Astrocyte (in vitro differentiated cells and primary cell): Measurements from ENCODE around the gene CERS5. TPM values are rescaled to one million over a fixed set of nuclear protein-coding genes. Genes with fewer than 3 reads are reported as not detected.

ENCODE experiments used
- DNase-seq: peaks from one replicate; pipeline ENCODE4 v3.0.0-alpha.2; 2010; ENCODE audit warnings: low read depth
- FAIRE-seq: peaks from 2 replicates; lab custom pipeline; 2011; peaks lifted over from hg19 to GRCh38; lab: Jason Lieb, UNC
- H2AFZ ChIP-seq: 2 replicates; pipeline ENCODE4 v1.6.0; 2012; ENCODE audit warnings: low read depth, low read length, inconsistent platforms
- H3K27ac ChIP-seq: 2 replicates; pipeline ENCODE4 v1.5.1; 2011; ENCODE audit warnings: low read depth, low read length, inconsistent platforms
- H3K27me3 ChIP-seq: 2 replicates; pipeline ENCODE4 v1.6.0; 2011; ENCODE audit warnings: low read length, inconsistent platforms; ENCODE audit not compliant: insufficient read depth
- H3K36me3 ChIP-seq: 2 replicates; pipeline ENCODE4 v1.5.1; 2011; ENCODE audit warnings: low read length, inconsistent platforms; ENCODE audit not compliant: insufficient read depth
- H3K4me1 ChIP-seq: 2 replicates; pipeline ENCODE4 v1.5.1; 2011; ENCODE audit warnings: low read length, inconsistent platforms; ENCODE audit not compliant: insufficient read depth
- H3K4me2 ChIP-seq: 2 replicates; pipeline ENCODE4 v1.6.0; 2012; ENCODE audit warnings: low read length, inconsistent platforms
- H3K4me3 ChIP-seq: 2 replicates; pipeline ENCODE4 v1.5.1; 2011; ENCODE audit warnings: low read depth, mild to moderate bottlenecking, low read length, inconsistent platforms; ENCODE audit not compliant: insufficient read depth
- H3K79me2 ChIP-seq: 2 replicates; pipeline ENCODE4 v1.6.0; 2012; ENCODE audit warnings: mild to moderate bottlenecking, low read length, inconsistent platforms; ENCODE audit not compliant: insufficient read depth
- H3K9ac ChIP-seq: 2 replicates; pipeline ENCODE4 v1.6.0; 2012; ENCODE audit warnings: mild to moderate bottlenecking, low read length, inconsistent platforms
- H3K9me3 ChIP-seq: 2 replicates; pipeline ENCODE4 v1.5.1; 2012; ENCODE audit warnings: low read depth, mild to moderate bottlenecking, low read length, inconsistent platforms; ENCODE audit not compliant: insufficient read depth
- H4K20me1 ChIP-seq: 2 replicates; pipeline ENCODE4 v1.6.0; 2012; ENCODE audit warnings: low read length, inconsistent platforms; ENCODE audit not compliant: insufficient read depth
- H3K27ac Mint-ChIP-seq: one replicate; pipeline ENCODE4 v1.8.0; 2021; ENCODE audit warnings: mild to moderate bottlenecking, mixed read lengths; ENCODE audit not compliant: unreplicated experiment
- H3K27me3 Mint-ChIP-seq: one replicate; pipeline ENCODE4 v1.8.0; 2021; ENCODE audit warnings: low read depth, mixed read lengths; ENCODE audit not compliant: unreplicated experiment
- H3K36me3 Mint-ChIP-seq: one replicate; pipeline ENCODE4 v1.8.0; 2021; ENCODE audit warnings: low read depth, mixed read lengths; ENCODE audit not compliant: unreplicated experiment
- H3K4me1 Mint-ChIP-seq: one replicate; pipeline ENCODE4 v1.8.0; 2021; ENCODE audit warnings: low read depth, mixed read lengths; ENCODE audit not compliant: unreplicated experiment
- H3K4me3 Mint-ChIP-seq: one replicate; pipeline ENCODE4 v1.8.0; 2021; ENCODE audit warnings: mild to moderate bottlenecking, moderate library complexity, mixed read lengths; ENCODE audit not compliant: unreplicated experiment
- H3K9me3 Mint-ChIP-seq: one replicate; pipeline ENCODE4 v1.8.0; 2021; ENCODE audit warnings: mild to moderate bottlenecking, mixed read lengths; ENCODE audit not compliant: unreplicated experiment
- CTCF ChIP-seq: IDR thresholded peaks from 2 replicates; pipeline ENCODE4 v1.5.1; 2011; ENCODE audit warnings: low read depth, mild to moderate bottlenecking, inconsistent platforms, low read length, moderate library complexity; ENCODE audit not compliant: insufficient read depth
- EZH2 ChIP-seq: IDR thresholded peaks from 2 replicates; pipeline ENCODE4 v1.6.1; 2012; ENCODE audit warnings: mild to moderate bottlenecking, low read length, inconsistent platforms; ENCODE audit not compliant: insufficient read depth
- total RNA-seq: library from RNA; stranded (reverse); gene quantifications from 2 replicates; pipeline ENCODE4 v1.2.1, GENCODE V29; 2021

CERS5 gene
- total RNA-seq, 1 donor from 2014 or later = 115 TPM

- H3K36me3 ChIP-seq = peaks cover 60% of the 10 kb centered on the region
- no peaks in the 10 kb centered on the region for H3K27me3 ChIP-seq
- peaks cover 13% of the 10 kb centered on the region for H4K20me1 ChIP-seq
- Mint-ChIP-seq H3K36me3 (peaks cover 21% of the 10 kb centered on the region), H3K27me3 (no peaks in the 10 kb centered on the region), H3K9me3 (no peaks in the 10 kb centered on the region), H3K27ac (peak overlapping the region; percentile 62), H3K4me3 (no peak overlapping the region), H3K4me1 (peaks cover 11% of the 10 kb centered on the region)
- no peak overlapping the region for H2AFZ ChIP-seq
- FAIRE-seq = no peak
- H3K4me2 ChIP-seq = no peak overlapping the region
- H3K79me2 ChIP-seq = peaks cover 43% of the 10 kb centered on the region
- H3K9me3 ChIP-seq = no peaks in the 10 kb centered on the region
- H3K9ac ChIP-seq = no peak overlapping the region
- H3K27ac ChIP-seq = no peak overlapping the region
- no peak overlapping the region for H3K4me3 ChIP-seq
- peaks cover 6% of the 10 kb centered on the region for H3K4me1 ChIP-seq
- no peak for DNase-seq
- TF ChIP-seq EZH2 (no peak), CTCF (no peak)
These were observed 29.4 kb upstream of the CERS5 start for GRCh38 chr12:50196537-50196936.

GRCh38 chr12:50195832-50196231 lies 28.7 kb upstream of the CERS5 start:
- Mint-ChIP-seq H3K9me3 (no peaks in the 10 kb centered on the region), H3K27ac (no peak overlapping the region), H3K4me1 (peaks cover 6% of the 10 kb centered on the region), H3K27me3 (no peaks in the 10 kb centered on the region), H3K4me3 (no peak overlapping the region), H3K36me3 (peaks cover 20% of the 10 kb centered on the region)
- H3K4me1 ChIP-seq = peaks cover under 1% of the 10 kb centered on the region
- DNase-seq = no peak
- no peak overlapping the region for H3K9ac ChIP-seq
- peaks cover 46% of the 10 kb centered on the region for H3K79me2 ChIP-seq
- H4K20me1 ChIP-seq = peaks cover 13% of the 10 kb centered on the region
- no peaks in the 10 kb centered on the region for H3K9me3 ChIP-seq
- H2AFZ ChIP-seq = no peak overlapping the region
- peaks cover 64% of the 10 kb centered on the region for H3K36me3 ChIP-seq
- H3K27ac ChIP-seq = no peak overlapping the region
- no peak overlapping the region for H3K4me3 ChIP-seq
- H3K4me2 ChIP-seq = no peak overlapping the region
- no peaks in the 10 kb centered on the region for H3K27me3 ChIP-seq
- no peak for FAIRE-seq
- no peak for TF ChIP-seq EZH2
- no peak for TF ChIP-seq CTCF

DNA sequence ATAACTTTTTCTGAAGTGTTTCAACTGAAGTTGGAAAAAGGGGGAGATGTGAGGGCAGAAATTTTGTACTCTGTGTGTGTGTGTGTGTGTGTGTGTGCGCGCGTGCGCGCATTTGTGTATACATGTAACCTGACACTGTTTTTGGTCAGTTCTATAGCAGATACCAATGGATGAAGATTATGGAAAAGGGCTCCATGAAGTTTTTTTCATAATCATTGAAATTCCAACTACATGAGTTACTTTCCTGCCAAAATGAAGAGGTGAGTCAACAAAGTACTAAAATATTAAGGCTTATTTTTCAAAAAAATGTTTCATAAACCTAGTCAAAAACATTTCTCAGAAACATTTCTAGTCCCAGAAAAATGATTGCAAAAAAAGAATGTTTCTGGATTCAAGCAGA lies 25.7 kb upstream of the CERS5 start:
- Histone ChIP-seq H3K4me3 (no peak overlapping the region), H3K36me3 (peaks cover 56% of the 10 kb centered on the region), H3K9ac (no peak overlapping the region), H2AFZ (no peak overlapping the region), H3K27me3 (no peaks in the 10 kb centered on the region), H3K4me2 (peak overlapping the region; percentile 6), H3K9me3 (no peaks in the 10 kb centered on the region), H3K4me1 (peaks cover 9% of the 10 kb centered on the region), H4K20me1 (peaks cover 7% of the 10 kb centered on the region), H3K79me2 (peaks cover 38% of the 10 kb centered on the region), H3K27ac (peak overlapping the region; percentile 69)
- peaks cover 10% of the 10 kb centered on the region for H3K36me3 Mint-ChIP-seq
- H3K4me1 Mint-ChIP-seq = peaks cover 16% of the 10 kb centered on the region
- DNase-seq = peak; percentile 77
- peak; percentile 23 for FAIRE-seq
- H3K27me3 Mint-ChIP-seq = no peaks in the 10 kb centered on the region
- no peak overlapping the region for H3K27ac Mint-ChIP-seq
- no peaks in the 10 kb centered on the region for H3K9me3 Mint-ChIP-seq
- TF ChIP-seq CTCF (no peak), EZH2 (no peak)
- H3K4me3 Mint-ChIP-seq = no peak overlapping the region
